CD1c-positive myeloid dendritic cell (primary cell): ENCODE results near the gene KIF5B.
A peak's percentile ranks its signal among the peaks of the same experiment; 100 is the strongest.
"Not testable (repeated sequence)": the region's sequence is repeated elsewhere in the genome, so short reads cannot be mapped to it uniquely, and the experiment has no call there.

ENCODE experiments used
- DNase-seq: peaks from one replicate; pipeline ENCODE4 v3.0.0-alpha.2; 2016; ENCODE audit errors: extremely low spot score

Gene KIF5B

DNA sequence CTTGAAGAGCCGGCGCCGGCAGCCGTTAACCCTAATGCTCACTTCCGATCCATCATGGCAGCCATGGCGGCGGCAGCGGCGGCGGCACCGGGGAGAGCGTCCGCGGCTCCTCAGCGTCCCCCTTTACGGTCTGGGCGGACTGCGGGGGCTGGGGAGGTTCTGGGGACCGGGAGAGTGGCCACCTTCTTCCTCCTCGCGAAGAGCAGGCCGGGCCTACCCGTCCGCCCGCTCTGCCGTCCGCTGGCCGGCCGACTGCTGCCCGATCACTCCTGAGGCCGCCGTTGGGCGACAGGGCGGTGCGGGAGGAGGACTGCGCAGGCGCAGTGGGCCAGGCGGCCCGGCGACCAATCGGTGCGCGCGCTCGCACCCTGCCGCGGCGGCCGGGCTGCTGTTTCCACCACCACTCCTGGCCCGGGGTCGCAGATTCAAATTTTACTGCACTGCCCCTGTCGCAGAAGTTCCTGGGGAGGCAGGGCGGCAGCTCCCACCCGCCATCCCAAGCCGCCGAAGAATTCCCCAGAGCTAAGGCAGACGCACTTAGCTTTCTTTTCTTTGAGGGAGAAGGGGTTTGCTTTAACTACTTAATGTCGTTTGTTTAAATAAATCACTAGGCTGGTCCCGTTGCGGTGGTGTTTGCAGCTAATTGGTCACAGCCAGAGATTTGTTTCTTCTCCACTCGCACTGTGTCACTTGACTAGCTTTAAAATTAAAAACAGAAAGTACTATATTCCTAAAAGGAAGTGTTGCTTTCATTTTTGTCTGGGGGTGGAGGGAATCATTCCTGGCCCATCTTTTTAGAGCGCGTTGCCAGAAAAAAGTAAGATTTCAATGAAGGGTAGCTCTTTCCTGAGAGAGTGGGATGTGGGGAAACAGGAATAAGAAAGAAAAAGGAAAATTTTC, at the start of gene KIF5B:
Gene KIF5B, minus strand, starts transcription at position 290 of the 900 bp plus-strand sequence. CDS start 452 bp downstream, outside the sequence.
- peak; percentile 91 for DNase-seq

DNA sequence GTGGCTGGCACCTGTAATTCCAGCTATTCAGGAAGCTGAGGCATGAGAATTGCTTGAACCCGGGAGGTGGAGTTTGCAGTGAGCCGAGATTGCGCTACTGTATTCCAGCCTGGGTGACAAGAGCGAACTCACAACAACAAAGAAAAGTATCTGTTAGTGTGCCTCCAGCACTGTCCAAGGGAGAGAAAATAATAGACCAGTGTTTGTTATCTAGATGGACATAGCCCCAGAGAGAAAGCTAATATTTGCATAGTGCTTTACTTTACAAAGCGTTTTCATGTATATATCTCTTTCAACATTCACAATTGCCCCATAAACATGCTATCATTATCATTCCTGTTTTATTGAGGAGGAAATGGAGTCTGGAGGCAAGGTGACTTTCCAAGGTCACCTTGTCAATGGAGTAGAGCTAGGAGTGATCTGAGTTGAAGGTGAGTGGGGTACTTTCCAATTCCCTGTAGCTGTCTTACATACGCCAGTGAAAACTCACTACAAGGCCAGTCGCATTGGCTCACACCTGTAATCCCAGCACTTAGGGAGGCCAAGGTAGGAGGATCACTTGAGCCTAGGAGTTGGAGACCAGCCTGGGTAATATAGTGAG, 49.7 kb upstream of the KIF5B start:
- DNase-seq, result no peak

DNA sequence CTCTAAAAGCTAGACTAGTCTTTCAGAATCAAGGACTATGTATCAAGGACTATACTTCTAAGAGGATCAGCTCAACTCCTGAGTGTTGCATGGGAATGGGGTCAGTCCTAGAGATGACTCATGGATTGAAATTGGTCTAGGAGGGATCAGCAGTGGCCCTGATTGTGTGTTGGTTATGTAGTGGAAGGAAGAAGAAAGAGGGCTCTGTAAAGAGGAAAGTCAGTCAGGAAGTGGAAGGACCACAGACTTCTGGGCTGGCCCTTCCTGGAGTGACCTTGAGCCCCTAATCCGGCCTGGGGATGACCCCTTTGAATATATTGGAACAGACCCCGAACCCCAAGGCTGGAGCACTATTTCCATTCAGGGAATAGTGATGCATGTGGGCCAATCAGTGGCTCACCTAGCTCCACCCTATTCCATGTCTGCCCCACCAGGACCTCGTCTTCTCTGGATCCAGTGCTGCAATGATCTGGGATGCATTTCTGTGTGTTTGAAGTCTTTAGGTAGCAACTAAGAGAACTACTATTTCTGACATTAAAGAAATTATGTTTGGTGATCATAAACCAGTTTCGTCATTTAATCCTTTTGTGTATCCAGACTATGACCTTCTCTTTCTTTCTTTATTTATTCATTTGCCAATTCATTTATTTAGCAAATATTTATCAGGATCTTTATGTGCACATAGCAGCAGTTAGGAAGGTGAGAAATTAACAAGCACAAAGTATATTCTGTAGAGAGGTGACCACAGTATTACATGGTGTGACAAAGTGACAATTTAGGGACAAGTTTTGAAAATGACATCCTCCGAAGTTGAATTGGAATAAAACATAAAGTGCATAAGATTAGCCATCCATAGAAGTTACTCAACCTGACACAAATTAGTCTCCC, 48.6 kb upstream of the KIF5B start:
- DNase-seq, result no peak

- no peak for DNase-seq
Measured at GRCh38 chr10:32104181-32104580, 48.0 kb upstream of the KIF5B start.

- no peak for DNase-seq
Measured at GRCh38 chr10:32103721-32104120, 47.5 kb upstream of the KIF5B start.

DNA sequence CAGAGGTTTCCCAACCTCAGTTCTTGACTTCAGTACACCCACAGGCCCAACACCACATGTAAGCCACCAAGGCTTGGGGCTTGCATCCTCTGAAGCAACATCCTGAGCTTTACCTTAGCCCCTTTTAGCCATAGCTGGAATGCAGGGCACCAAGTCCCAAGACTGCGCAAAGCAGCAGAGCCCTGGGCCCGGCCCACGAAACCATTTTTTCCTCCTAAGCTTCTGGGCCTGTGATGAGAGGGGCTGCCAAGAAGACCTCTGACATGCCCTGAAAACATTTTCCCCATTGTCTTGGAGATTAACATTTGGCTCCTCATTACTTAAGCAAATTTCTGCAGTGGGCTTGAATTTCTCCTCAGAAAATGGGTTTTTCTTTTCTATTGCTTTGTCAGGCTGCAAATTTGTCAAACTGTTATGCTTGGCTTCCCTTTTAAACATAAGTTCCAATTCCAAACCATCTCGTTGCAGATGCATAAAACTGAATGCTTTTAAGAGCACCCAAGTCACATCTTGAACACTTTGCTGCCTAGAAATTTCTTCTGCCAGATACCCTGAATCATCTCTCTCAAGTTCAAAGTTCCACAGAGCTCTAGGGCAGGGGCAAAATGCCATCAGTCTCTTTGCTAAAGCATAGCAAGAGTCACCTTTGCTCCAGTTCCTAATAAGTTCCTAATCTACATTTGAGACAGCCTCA, 42.5 kb upstream of the KIF5B start:
- DNase-seq, result not testable (repeated sequence)

DNA sequence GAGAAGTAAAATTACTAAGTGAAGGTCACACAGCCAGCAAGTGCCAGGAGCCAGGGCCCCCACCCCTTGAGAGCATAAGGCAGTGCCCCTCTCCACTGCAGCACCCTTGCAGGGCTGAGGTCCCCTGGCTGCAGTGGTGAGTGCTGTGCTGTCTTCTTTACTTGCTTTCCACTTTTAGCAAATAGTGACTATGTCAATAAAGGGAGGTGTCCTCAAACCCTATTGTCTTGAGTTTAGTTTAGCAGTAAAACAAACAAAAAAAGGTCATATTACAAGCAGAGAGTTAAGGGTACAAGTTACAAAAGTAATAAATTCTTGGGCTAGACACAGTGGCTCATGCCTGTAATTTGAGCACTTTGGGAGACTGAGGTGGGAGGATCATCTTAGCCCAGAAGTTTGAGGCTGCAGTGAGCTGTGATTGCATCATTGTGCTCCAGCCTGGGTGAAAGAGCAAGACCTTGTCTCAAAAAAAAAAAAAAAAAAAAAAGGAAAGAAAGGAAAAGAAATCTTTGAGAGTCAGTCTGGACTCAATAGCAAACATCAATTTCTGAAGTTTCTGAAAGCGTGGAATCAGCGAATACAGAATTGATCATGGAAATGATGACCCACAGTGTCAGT, 39.0 kb upstream of the KIF5B start:
- DNase-seq, result no peak

GRCh38 chr10:32093650-32094049, 37.4 kb upstream of the KIF5B start:
- DNase-seq, result no peak

DNA sequence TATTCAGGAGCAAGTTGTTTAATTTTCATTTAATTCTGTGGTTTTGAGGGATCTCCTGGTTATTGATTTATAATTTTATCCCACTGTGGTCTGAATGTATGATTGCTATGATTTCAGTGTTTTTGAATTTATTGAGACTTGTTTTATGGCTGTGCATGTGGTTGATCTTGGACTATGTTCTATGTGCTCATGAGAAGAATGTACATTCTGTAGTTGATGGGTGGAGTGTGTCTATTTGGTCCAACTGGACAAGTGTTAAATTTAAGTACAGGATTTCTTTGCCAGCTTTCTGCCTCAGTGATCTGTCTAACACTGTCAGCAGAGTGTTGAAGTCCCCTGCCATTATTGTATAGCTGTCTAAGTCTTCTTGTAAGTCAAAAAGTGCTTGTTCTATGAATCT, 34.8 kb upstream of the KIF5B start:
- DNase-seq, result no peak

DNA sequence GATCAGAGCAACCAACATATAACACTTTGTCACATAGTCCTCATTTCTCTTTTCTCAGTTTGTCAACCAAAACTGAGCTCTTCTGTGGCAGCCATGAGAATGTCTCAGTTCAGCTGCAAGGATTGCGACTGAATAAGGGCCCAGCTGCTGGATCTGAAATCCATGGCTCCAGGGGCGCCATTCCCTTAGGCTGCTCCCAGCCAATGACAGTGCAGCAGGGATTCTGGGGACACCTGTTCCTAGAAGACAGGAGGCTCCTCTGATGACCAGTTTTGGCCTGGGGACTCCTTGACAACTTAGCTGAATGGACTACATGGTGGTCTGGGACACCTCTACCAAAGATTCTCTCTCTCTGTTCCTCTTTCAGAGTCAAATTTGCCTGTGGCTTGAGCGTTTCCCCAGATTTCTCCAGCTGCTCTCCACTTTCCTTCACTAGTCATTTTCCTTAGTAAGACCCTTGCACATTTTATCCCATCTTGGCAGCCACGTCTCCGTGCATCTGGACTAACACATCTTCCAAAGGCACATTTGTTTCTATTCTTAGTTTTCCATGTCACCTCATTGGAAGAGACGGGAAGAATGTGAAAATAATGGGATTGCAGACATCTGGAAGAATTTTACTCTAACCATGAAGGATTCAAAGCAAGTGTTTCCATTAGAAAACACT, 28.1 kb upstream of the KIF5B start:
- no peak for DNase-seq

DNA sequence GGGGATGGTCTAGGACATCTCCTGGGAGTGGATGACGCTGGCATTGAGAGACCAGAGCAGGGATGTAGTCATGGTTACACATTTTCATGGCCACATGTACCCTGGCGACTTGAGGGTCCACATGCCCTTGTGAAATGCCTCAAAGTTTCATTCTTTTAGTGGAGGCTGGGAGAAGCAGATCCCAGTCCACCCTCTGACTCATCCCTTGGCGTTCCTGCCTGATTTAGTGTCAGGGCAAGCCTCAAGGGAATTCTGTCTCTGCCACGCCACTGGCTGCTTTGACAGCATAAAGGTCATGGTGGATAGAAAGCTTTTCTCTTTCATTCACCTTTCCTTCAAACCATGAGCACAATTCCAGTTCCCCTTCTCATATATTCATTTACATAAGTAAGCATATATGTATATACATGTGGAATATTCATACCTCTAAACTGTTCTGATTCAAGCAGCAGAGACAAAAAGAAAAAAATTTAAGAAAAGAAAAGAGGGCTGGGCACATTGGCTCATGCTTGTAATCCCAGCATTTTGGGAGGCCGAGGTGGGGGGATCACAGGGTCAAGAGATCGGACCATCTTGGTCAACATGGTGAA, 21.8 kb upstream of the KIF5B start:
- DNase-seq, result no peak

- no peak for DNase-seq
Measured at GRCh38 chr10:32073659-32074058, 17.4 kb upstream of the KIF5B start.

GRCh38 chr10:32073128-32073527, 16.9 kb upstream of the KIF5B start:
- no peak for DNase-seq

GRCh38 chr10:32072025-32072800, 16.0 kb upstream of the KIF5B start:
- no peak for DNase-seq

DNA sequence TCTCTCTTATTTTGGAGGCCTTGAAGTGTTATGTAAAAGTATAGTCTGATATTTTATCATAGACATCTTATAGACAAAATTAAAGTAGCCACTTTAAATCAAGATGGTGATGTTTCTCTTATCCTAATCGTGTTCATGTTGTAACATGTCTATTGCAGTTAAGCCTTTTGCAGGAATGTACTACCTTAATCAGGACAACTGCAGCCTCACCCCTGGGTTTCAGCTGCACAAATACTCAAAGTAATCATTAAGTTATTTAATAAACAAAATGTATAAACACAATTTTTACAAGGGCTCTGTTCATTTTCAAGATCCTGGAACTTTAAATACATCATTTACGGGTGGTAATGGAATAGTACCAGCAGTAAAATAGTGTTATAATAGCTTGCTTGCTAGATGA, 14.4 kb upstream of the KIF5B start:
- no peak for DNase-seq

- DNase-seq, result no peak
Measured at GRCh38 chr10:32068569-32068968, 12.3 kb upstream of the KIF5B start.

DNA sequence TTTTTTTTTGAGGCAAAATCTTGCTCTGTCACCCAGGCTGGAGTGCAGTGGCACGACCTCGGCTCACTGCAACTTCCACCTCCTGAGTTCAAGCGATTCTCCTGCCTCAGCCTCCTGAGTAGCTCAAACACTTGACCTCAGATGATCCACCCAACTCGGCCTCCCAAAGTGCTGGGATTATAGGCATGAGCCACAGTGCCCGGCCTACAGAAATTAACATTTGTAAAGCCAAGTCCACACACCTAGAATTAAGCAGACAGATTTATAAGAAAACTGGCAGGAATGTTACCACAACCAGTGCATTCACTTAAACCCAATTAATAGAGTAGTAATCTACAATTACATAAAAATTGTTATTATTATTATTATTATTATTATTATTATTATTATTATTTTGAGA, 11.7 kb upstream of the KIF5B start:
- DNase-seq, result not testable (repeated sequence)

DNA sequence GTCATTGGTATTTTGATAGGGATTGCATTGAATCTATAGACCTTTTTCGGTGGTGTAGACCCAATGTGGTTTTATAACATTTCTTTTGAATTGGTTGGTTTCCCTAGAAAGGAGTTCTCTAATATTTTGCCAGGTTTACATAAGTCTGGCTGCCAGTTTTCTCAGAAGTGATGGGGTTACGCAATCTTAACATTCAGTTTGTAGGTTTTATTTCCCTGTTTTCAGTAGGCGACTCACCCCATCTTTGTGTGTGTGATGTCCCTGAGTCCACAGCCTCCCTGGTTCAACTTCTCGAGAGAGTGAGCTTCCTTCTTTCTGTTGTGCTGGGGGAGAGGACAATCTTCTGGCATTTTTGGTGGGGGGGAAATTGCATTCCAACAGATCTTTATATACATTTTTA, 9.6 kb upstream of the KIF5B start:
- DNase-seq, result peak; percentile 88

DNA sequence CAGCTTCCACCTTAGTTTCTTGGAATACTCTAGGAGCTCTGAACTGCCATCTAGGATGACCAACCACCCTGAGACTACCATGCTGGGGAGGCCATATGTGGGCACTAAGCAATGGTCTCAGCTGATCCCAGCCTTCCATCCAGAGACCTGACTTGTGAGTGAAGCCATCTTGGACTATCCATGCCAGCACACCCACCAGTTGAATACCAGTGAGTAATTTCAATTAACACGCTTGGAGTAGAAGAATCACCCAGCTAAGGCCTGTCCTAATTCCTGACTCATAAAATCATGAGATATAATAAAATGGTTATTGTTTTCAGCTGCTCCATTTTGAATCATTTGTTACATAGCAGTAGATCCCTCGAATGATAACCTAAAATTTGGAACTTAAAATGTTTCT, 5.2 kb upstream of the KIF5B start:
- DNase-seq, result no peak
